ENCODE measurements around the gene KCNMA1. TPM values are rescaled to one million over a fixed set of nuclear protein-coding genes. Genes with fewer than 3 reads are reported as not detected.

KCNMA1 gene
- total RNA-seq, 1 donor from 2014 or later = 94.3 TPM

GRCh38 chr10:77049146-77049545 is 588.5 kb downstream of the KCNMA1 start:
- no peaks in the 10 kb centered on the region for H3K36me3 ChIP-seq
- DNase-seq (ENCODE audit: extremely low spot score in 2 of 2) = no peak
- intact Hi-C loops (cut with DNase I) = no loop called here
- H3K27ac ChIP-seq = no peak overlapping the region
- H3K4me3 ChIP-seq = no peak overlapping the region
- H3K4me1 ChIP-seq = no peaks in the 10 kb centered on the region
- no peaks in the 10 kb centered on the region for H3K27me3 ChIP-seq
- no peak for TF ChIP-seq POLR2A (IDR thresholded peaks at IDR 0.05)
- no peak for TF ChIP-seq CTCF (IDR thresholded peaks at IDR 0.05)
- TF ChIP-seq POLR2AphosphoS5 (IDR thresholded peaks at IDR 0.05; ENCODE audit: insufficient read depth in 1 of 2, low read depth in 1 of 2) = no peak
- no peaks in the 10 kb centered on the region for H3K9me3 ChIP-seq

- H3K4me3 ChIP-seq = no peak overlapping the region
- no peaks in the 10 kb centered on the region for H3K4me1 ChIP-seq
- H3K9me3 ChIP-seq = no peaks in the 10 kb centered on the region
- H3K27ac ChIP-seq = no peak overlapping the region
- intact Hi-C loops (cut with DNase I) = no loop called here
- DNase-seq (ENCODE audit: extremely low spot score in 2 of 2) = no peak
- no peaks in the 10 kb centered on the region for H3K36me3 ChIP-seq
- no peaks in the 10 kb centered on the region for H3K27me3 ChIP-seq
- no peak for TF ChIP-seq POLR2AphosphoS5 (IDR thresholded peaks at IDR 0.05; ENCODE audit: insufficient read depth in 1 of 2, low read depth in 1 of 2)
These were observed 592.5 kb downstream of the KCNMA1 start for GRCh38 chr10:77045085-77045484.

- Histone ChIP-seq H3K27me3 (no peaks in the 10 kb centered on the region), H3K27ac (no peak overlapping the region), H3K4me1 (no peaks in the 10 kb centered on the region), H3K36me3 (no peaks in the 10 kb centered on the region), H3K9me3 (no peaks in the 10 kb centered on the region), H3K4me3 (no peak overlapping the region)
- no peak for DNase-seq (ENCODE audit: extremely low spot score in 2 of 2)
- intact Hi-C loops (cut with DNase I) = no loop called here
- TF ChIP-seq POLR2AphosphoS5 (IDR thresholded peaks at IDR 0.05; ENCODE audit: insufficient read depth in 1 of 2, low read depth in 1 of 2) (no peak), POLR2A (IDR thresholded peaks at IDR 0.05) (no peak), CTCF (IDR thresholded peaks at IDR 0.05) (no peak)
These were observed 594.2 kb downstream of the KCNMA1 start for GRCh38 chr10:77043420-77043763.

GRCh38 chr10:77042706-77043419 is 594.7 kb downstream of the KCNMA1 start:
- no peaks in the 10 kb centered on the region for H3K27me3 ChIP-seq
- intact Hi-C loops (cut with DNase I) = no loop called here
- no peak for TF ChIP-seq POLR2AphosphoS5 (IDR thresholded peaks at IDR 0.05; ENCODE audit: insufficient read depth in 1 of 2, low read depth in 1 of 2)
- TF ChIP-seq POLR2A (IDR thresholded peaks at IDR 0.05) = no peak
- no peak for TF ChIP-seq CTCF (IDR thresholded peaks at IDR 0.05)
- H3K4me1 ChIP-seq = no peaks in the 10 kb centered on the region
- H3K36me3 ChIP-seq = no peaks in the 10 kb centered on the region
- DNase-seq (ENCODE audit: extremely low spot score in 2 of 2) = no peak
- H3K9me3 ChIP-seq = no peaks in the 10 kb centered on the region
- H3K27ac ChIP-seq = no peak overlapping the region
- no peak overlapping the region for H3K4me3 ChIP-seq

DNA sequence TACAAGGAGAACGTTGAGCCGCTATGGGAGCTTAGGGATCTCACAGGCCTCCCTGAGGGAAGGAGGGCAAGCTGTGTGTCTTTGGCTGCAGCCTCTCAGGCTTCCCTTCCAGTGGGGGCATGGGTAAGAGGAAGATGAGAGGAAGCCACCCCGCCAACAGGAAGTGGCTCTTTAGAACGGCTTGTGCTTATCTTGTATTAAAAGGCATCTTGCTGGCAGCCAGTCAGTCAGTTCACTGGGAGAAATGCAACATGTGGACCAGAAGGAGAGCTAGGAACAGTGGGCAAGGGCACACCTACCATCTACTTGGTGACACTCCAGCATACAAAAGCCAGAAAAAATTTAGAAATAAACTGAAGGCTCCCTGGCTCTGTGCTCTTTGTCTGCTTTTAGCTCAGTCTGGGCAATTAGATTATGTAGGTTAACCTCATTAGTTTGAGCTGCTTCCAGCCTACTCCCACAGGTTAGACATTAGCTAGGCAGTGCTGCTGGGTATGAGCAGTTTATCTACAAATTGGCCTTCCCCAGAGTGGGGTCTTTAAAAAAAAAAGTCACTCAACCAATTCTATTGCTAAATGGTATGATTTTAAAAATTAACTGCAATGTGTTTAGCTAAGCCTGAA is 595.9 kb downstream of the KCNMA1 start:
- no peak for DNase-seq (ENCODE audit: extremely low spot score in 2 of 2)
- Histone ChIP-seq H3K9me3 (no peaks in the 10 kb centered on the region), H3K4me1 (no peaks in the 10 kb centered on the region), H3K27ac (no peak overlapping the region), H3K27me3 (no peaks in the 10 kb centered on the region), H3K36me3 (no peaks in the 10 kb centered on the region), H3K4me3 (no peak overlapping the region)
- TF ChIP-seq CTCF (IDR thresholded peaks at IDR 0.05) = no peak
- TF ChIP-seq POLR2AphosphoS5 (IDR thresholded peaks at IDR 0.05; ENCODE audit: insufficient read depth in 1 of 2, low read depth in 1 of 2) = no peak
- TF ChIP-seq POLR2A (IDR thresholded peaks at IDR 0.05) = no peak
- intact Hi-C loops (cut with DNase I) = no loop called here

All from vagina (tissue), 2 donors.